Measurements from ENCODE around the gene ZNF66. TPM values are rescaled to one million over a fixed set of nuclear protein-coding genes. Genes with fewer than 3 reads are reported as not detected.

ZNF66 gene
- total RNA-seq: 2.3 and 4.3 TPM in 2 replicates

DNA sequence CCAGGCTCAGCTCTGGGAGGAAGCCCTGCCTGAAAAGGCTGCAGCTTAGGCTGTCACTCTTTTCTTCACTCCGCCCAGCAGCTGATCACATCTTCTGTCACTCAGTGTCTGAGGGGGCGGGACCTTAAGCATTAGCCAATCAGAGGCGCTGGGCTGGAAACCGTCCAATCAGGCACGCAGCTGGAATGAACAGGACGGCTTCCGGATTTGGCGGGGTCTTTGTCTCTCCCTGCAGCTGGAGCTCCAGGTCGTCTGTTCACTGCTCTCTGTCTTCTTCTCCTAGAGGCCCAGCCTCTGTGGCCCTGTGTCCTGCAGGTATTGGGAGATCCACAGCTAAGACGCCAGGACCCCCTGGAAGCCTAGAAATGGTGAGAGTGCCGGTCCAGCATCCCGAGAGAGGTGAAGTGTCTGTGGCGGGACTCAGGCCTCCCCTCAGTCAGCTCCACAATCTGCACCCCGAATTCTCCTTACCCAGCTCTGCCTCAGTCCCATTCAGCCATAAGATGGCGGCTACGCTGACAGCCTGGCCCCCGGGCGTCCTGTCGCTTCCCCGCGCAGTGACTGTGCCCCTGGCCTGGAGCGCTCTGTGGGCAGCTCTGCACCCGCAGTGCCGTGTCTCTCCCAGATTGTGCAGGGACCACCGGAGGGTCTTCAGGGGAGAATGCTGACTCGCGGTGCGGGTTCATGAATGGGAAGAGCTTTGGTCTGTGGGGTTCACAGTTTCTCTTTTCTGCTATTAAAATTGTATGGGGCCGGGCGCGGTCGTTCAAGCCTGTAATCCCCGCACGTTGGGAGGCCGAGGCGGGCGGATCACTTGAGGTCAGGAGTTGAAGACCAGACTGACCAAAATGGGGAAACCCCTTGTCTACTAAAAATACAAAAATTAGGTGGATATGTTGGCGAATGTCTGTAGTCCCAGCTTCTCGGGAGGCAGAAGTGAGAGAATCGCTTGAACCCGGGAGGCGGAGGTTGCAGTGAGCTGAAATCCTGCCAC is at the start of gene ZNF66:
Gene ZNF66, plus strand, starts transcription at position 222 of the 994 bp plus-strand sequence. Its CDS starts 144 bp downstream, at position 366.

Other genes starting within 250 kb of the ZNF66 start
- gene ZNF737, start 210.5 kb upstream of the ZNF66 start, total RNA-seq: 6.8 and 7.1 TPM in 2 replicates
- 12.3 and 13.2 TPM in 2 replicates for gene ZNF626, start 114.7 kb upstream of the ZNF66 start, total RNA-seq
- gene ZNF85, start 146.9 kb downstream of the ZNF66 start, total RNA-seq: 4.9 and 8.1 TPM in 2 replicates
- 8.8 and 10.0 TPM in 2 replicates for gene ZNF430, start 244.4 kb downstream of the ZNF66 start, total RNA-seq

All from epithelial cell of umbilical artery (primary cell).